Left colon (tissue), 2 donors: Measurements from ENCODE around the gene RAB3D. TPM values are rescaled to one million over a fixed set of nuclear protein-coding genes. Genes with fewer than 3 reads are reported as not detected.
"Not testable (repeated sequence)": the region's sequence is repeated elsewhere in the genome, so short reads cannot be mapped to it uniquely, and the experiment has no call there.

Experiments used
- ATAC-seq: fragments of 200-7000 bp; cut with Tn5 transposase; one replicate; pipeline ENCODE4 v1.9.1; 2020; ENCODE audit warnings: mild to moderate bottlenecking, moderate library complexity
- DNase-seq, 2 donors: peaks; one replicate each; pipeline ENCODE4 v3.0.0-alpha.2; 2020
- intact Hi-C, 2 donors: fragments of 100-400 bp; cut with DNase I in 1 of 2; cut with micrococcal nuclease in 1 of 2; formaldehyde crosslinking; loops; one replicate each; pipeline versions ENCODE4 v1.11.2 to v1.14.0; 2022; cut with DNase I, micrococcal nuclease
- total RNA-seq, 2 donors: library from RNA; stranded (reverse); fragmentation: NEBNext Ultra II Directional; extraction: Animal tissue kit (Norgen Biotek cat#: 25700); gene quantifications; one replicate each; pipeline ENCODE4 v1.2.1, GENCODE V29; 2021
- donor health status: DM: no; HTN: no; CAD: no.
- donor health status: DM: yes; HTN: yes; CAD: no.

Gene RAB3D
- total RNA-seq, 2 donors from 2014 or later, result 34.7 to 37.6 TPM

GRCh38 chr19:11321191-11322126 is 18.0 kb downstream of the RAB3D start:
- intact Hi-C loops, result no loop called here
- ATAC-seq (no peak), DNase-seq (no peak)

GRCh38 chr19:11320278-11320995 is 19.0 kb downstream of the RAB3D start:
- DNase-seq, intact Hi-C loops, ATAC-seq: not testable (repeated sequence)

GRCh38 chr19:11306337-11306736 is 33.1 kb downstream of the RAB3D start:
- no peak for DNase-seq
- ATAC-seq, result no peak
- intact Hi-C loops, result no loop called here

GRCh38 chr19:11304936-11305335 is 34.5 kb downstream of the RAB3D start:
- DNase-seq, result no peak
- ATAC-seq, result no peak
- intact Hi-C loops, result no loop called here

GRCh38 chr19:11300811-11301120 is 38.7 kb downstream of the RAB3D start:
- DNase-seq (no peak), ATAC-seq (no peak)
- intact Hi-C loops, result no loop called here

- DNase-seq (no peak), ATAC-seq (no peak)
- intact Hi-C loops, result loop anchor here (10.0 kb wide), 2 partner anchors 145 to 185 kb away; partner anchors contain the start of gene ELAVL3 (in 1 of the 2)
These were observed 39.3 kb downstream of the RAB3D start for GRCh38 chr19:11299946-11300810.

- intact Hi-C loops, result loop anchor here (10.0 kb wide), 2 partner anchors 149 to 189 kb away; partner anchors contain the start of gene ELAVL3 (in 1 of the 2)
- DNase-seq, result no peak
- ATAC-seq, result no peak
These were observed 43.2 kb downstream of the RAB3D start for GRCh38 chr19:11296264-11296663.

- intact Hi-C loops, result loop anchor here (10.0 kb wide), 2 partner anchors 149 to 189 kb away; partner anchors contain the start of gene ELAVL3 (in 1 of the 2)
- DNase-seq (peak; percentile 27 to 39), ATAC-seq (peak; percentile 41)
These were observed 43.7 kb downstream of the RAB3D start, which contains the start of gene TSPAN16 for GRCh38 chr19:11295665-11296245. Gene TSPAN16 (plus strand): TSS chr19:11296160. CDS start chr19:11296298, 138 bp downstream.

- DNase-seq (no peak), ATAC-seq (no peak)
- intact Hi-C loops, result loop anchor here (10.0 kb wide), 2 partner anchors 150 to 190 kb away; partner anchors contain the start of gene ELAVL3 (in 1 of the 2)
These were observed 44.3 kb downstream of the RAB3D start for GRCh38 chr19:11295180-11295579.

- intact Hi-C loops, result loop anchor here (10.0 kb wide), 2 partner anchors 151 to 191 kb away; partner anchors contain the start of gene ELAVL3 (in 1 of the 2)
- ATAC-seq (peak; percentile 84), DNase-seq (peak; percentile 89 to 93)
These were observed 45.7 kb downstream of the RAB3D start for GRCh38 chr19:11293433-11294389.

GRCh38 chr19:11291991-11292390 is 47.5 kb downstream of the RAB3D start:
- intact Hi-C loops, result loop anchor here (10.0 kb wide), 2 partner anchors 153 to 193 kb away; partner anchors contain the start of gene ELAVL3 (in 1 of the 2)
- no peak for DNase-seq
- no peak for ATAC-seq

GRCh38 chr19:11291415-11291814 is 48.0 kb downstream of the RAB3D start:
- intact Hi-C loops, result loop anchor here (10.0 kb wide), 2 partner anchors 153 to 193 kb away; partner anchors contain the start of gene ELAVL3 (in 1 of the 2)
- DNase-seq (no peak), ATAC-seq (no peak)

GRCh38 chr19:11290256-11290655 is 49.2 kb downstream of the RAB3D start:
- intact Hi-C loops, result loop anchor here (10.0 kb wide), 2 partner anchors 155 to 195 kb away; partner anchors contain the start of gene ELAVL3 (in 1 of the 2)
- DNase-seq (no peak), ATAC-seq (no peak)

- no peak for DNase-seq
- intact Hi-C loops, result no loop called here
- ATAC-seq, result peak; percentile 46
These were observed 51.1 kb downstream of the RAB3D start for GRCh38 chr19:11288349-11288748.

- intact Hi-C loops, result no loop called here
- no peak for DNase-seq
- ATAC-seq, result no peak
These were observed 53.0 kb downstream of the RAB3D start for GRCh38 chr19:11286312-11286974.

- ATAC-seq (no peak), DNase-seq (no peak)
- intact Hi-C loops, result no loop called here
These were observed 54.9 kb downstream of the RAB3D start for GRCh38 chr19:11284515-11284914.
